GM18508 (cell line): ENCODE data around the gene AHNAK2.

Experiments
- ATAC-seq: cut with Tn5 transposase; IDR thresholded peaks from one replicate; pipeline ENCODE4 v1.9.1; 2021; ENCODE audit warnings: moderate number of reproducible peaks; ENCODE audit not compliant: insufficient read depth, unreplicated experiment

Gene AHNAK2

GRCh38 chr14:104974665-104975390 lies 3.3 kb downstream of the AHNAK2 start:
- ATAC-seq = no peak

- no peak for ATAC-seq
Observed at GRCh38 chr14:104974146-104974541, 4.0 kb downstream of the AHNAK2 start.

- ATAC-seq = no peak
Observed at GRCh38 chr14:104973385-104974145, 4.6 kb downstream of the AHNAK2 start.

- ATAC-seq = no peak
Observed at GRCh38 chr14:104973135-104973384, 5.1 kb downstream of the AHNAK2 start.

GRCh38 chr14:104972301-104973134 lies 5.7 kb downstream of the AHNAK2 start:
- no peak for ATAC-seq

- no peak for ATAC-seq
Observed at GRCh38 chr14:104971447-104972240, 6.5 kb downstream of the AHNAK2 start.

GRCh38 chr14:104970231-104971068 lies 7.7 kb downstream of the AHNAK2 start:
- ATAC-seq = no peak

GRCh38 chr14:104969741-104970230 lies 8.4 kb downstream of the AHNAK2 start:
- no peak for ATAC-seq

- no peak for ATAC-seq
Observed at GRCh38 chr14:104968541-104969401, 9.4 kb downstream of the AHNAK2 start.

GRCh38 chr14:104968153-104968527 lies 10.0 kb downstream of the AHNAK2 start:
- ATAC-seq = no peak

- ATAC-seq = no peak
Observed at GRCh38 chr14:104967386-104968152, 10.6 kb downstream of the AHNAK2 start.

GRCh38 chr14:104966981-104967385 lies 11.2 kb downstream of the AHNAK2 start:
- ATAC-seq = no peak

GRCh38 chr14:104966261-104966865 lies 11.8 kb downstream of the AHNAK2 start:
- no peak for ATAC-seq

- ATAC-seq = no peak
Observed at GRCh38 chr14:104965561-104966231, 12.5 kb downstream of the AHNAK2 start.

- no peak for ATAC-seq
Observed at GRCh38 chr14:104964546-104964945, 13.6 kb downstream of the AHNAK2 start.

GRCh38 chr14:104957146-104958113 lies 20.7 kb downstream of the AHNAK2 start:
- ATAC-seq = no peak
